Breast epithelium (tissue), 4 donors: ENCODE results near the gene ANO3. TPM values are rescaled to one million over a fixed set of nuclear protein-coding genes. Genes with fewer than 3 reads are reported as not detected.

Experiments used
- DNase-seq, 2 donors: peaks; one replicate each; pipeline ENCODE4 v3.0.0-alpha.2; 2019; ENCODE audit warnings: low spot score in 2 of 2
- H3K27ac ChIP-seq, 2 donors: fragments of 200-600 bp; sonication (generic) in 1 of 2; one replicate each; pipeline ENCODE4 v1.5.1; 2016 to 2019; ENCODE audit warnings: mild to moderate bottlenecking in 1 of 2
- H3K27me3 ChIP-seq, 2 donors: fragments of 200-600 bp; sonication (generic) in 1 of 2; one replicate each; pipeline versions ENCODE4 v1.5.1 to v1.6.0; 2017 to 2019; ENCODE audit warnings: control low read depth in 1 of 2, mild to moderate bottlenecking in 1 of 2
- H3K36me3 ChIP-seq: fragments of 200-600 bp; one replicate; pipeline ENCODE4 v1.5.1; 2019
- H3K4me1 ChIP-seq, 2 donors: fragments of 200-600 bp; sonication (generic); one replicate each; pipeline ENCODE4 v1.5.1; 2016 to 2019; ENCODE audit warnings: control low read depth in 1 of 2
- H3K4me3 ChIP-seq, 3 donors: fragments of 200-600 bp; sonication (generic); 1 replicate in 2 of 3; 2 replicates in 1 of 3; pipeline ENCODE4 v1.5.1; 2016 to 2019; ENCODE audit warnings: mild to moderate bottlenecking in 3 of 3, moderate library complexity in 2 of 3
- H3K9me3 ChIP-seq, 2 donors: fragments of 200-600 bp; sonication (generic) in 1 of 2; one replicate each; pipeline ENCODE4 v1.5.1; 2016 to 2019; ENCODE audit warnings: control low read depth in 1 of 2
- POLR2A ChIP-seq: fragments of 450-650 bp; IDR thresholded peaks from one replicate; pipeline ENCODE4 v1.6.1; 2016; ENCODE audit warnings: antibody characterized with exemption, mild to moderate bottlenecking, moderate library complexity
- POLR2AphosphoS5 ChIP-seq, 3 donors: sonication (generic); formaldehyde crosslinking; IDR thresholded peaks; one replicate each; pipeline ENCODE4 v1.6.1; 2017; ENCODE audit warnings: antibody characterized with exemption in 3 of 3
- intact Hi-C: fragments of 100-400 bp; cut with DNase I; formaldehyde crosslinking; loops from one replicate; pipeline ENCODE4 v1.15.1; 2023; ENCODE audit warnings: low total_unique reads
- total RNA-seq, 3 donors: library from RNA; depleted of rRNA; stranded (reverse); fragments of >200 nt; gene quantifications; one replicate each; pipeline ENCODE4 v1.1.0, GENCODE V29; 2016
- TF ChIP-seq, protein P1 (sequence below), 3 donors: fragments of 450-650 bp; IDR thresholded peaks; one replicate each; pipeline ENCODE4 v1.5.1; 2016 to 2017; ENCODE audit warnings: antibody characterized with exemption in 3 of 3, mild to moderate bottlenecking in 3 of 3, moderate library complexity in 3 of 3

ANO3 gene
- total RNA-seq, 3 donors from 2014 or later = 0.29 to 9.0 (median 0.66) TPM

DNA sequence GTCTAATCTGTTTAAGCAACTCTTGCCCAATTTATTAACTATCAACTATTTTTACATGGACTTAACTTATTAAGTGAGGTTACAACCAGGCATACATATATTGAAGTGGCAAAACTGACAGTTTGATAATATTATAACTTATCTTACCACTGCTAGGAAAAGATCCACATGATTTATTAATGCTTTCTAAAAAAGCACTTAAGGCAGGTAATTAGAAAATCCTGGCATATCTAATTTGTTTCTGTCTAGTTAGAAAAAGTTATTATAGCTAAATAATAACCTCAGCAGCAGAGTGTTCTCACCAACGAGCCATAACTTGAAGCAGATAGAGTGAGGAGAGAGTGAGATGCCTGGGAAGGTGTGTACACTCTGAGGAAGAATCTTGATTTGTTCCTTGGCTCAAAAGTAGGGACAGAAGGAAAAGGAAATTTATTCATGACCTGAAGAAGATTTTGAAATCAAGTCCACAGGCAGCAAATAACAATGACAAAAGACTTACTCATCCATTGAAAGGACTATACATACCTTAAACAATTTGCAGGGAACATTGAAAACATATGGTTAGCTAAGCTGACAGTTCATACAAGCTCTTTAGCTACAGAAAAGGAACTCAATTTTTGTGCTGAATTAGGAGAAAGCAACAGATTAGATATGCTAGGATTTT, 247.2 kb downstream of the ANO3 start:
- TF ChIP-seq, protein P1, sequence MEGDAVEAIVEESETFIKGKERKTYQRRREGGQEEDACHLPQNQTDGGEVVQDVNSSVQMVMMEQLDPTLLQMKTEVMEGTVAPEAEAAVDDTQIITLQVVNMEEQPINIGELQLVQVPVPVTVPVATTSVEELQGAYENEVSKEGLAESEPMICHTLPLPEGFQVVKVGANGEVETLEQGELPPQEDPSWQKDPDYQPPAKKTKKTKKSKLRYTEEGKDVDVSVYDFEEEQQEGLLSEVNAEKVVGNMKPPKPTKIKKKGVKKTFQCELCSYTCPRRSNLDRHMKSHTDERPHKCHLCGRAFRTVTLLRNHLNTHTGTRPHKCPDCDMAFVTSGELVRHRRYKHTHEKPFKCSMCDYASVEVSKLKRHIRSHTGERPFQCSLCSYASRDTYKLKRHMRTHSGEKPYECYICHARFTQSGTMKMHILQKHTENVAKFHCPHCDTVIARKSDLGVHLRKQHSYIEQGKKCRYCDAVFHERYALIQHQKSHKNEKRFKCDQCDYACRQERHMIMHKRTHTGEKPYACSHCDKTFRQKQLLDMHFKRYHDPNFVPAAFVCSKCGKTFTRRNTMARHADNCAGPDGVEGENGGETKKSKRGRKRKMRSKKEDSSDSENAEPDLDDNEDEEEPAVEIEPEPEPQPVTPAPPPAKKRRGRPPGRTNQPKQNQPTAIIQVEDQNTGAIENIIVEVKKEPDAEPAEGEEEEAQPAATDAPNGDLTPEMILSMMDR (IDR thresholded peaks at IDR 0.05) = no peak
- TF ChIP-seq POLR2A = no peak
- Histone ChIP-seq H3K36me3 (no peaks in the 10 kb centered on the region), H3K9me3 (no peaks in the 10 kb centered on the region), H3K27ac (peak overlapping the region; percentile 62 to 64), H3K27me3 (no peaks in the 10 kb centered on the region), H3K4me1 (no peaks in the 10 kb centered on the region), H3K4me3 (no peak overlapping the region)
- DNase-seq = no peak
- intact Hi-C loops = no loop called here

DNA sequence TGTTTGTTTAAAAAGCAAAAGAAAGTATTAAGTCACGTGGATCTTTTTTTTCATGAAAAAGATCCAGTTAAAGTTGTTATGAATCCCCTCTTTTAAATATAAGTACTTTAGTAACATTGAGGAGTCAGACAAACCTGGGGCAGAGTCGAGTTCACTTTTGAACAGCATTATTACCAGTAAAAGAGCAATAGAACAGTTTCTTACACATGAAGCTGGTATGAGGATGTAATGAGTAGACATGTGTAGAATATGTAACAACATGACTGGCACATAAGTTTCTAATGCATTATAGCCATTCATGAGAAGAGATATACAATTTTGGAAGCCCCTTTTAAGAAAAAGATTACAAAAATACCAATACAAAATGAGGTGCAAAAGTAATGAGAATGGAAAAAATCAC, 247.8 kb downstream of the ANO3 start:
- H3K27ac ChIP-seq = peak overlapping the region in 1 of 2 donors; percentile 64
- H3K36me3 ChIP-seq = no peaks in the 10 kb centered on the region
- intact Hi-C loops = no loop called here
- H3K4me3 ChIP-seq = no peak overlapping the region
- H3K27me3 ChIP-seq = no peaks in the 10 kb centered on the region
- TF ChIP-seq POLR2AphosphoS5 (IDR thresholded peaks at IDR 0.05) = no peak
- TF ChIP-seq POLR2A = no peak
- TF ChIP-seq, protein P1 (IDR thresholded peaks at IDR 0.05) = no peak
- H3K4me1 ChIP-seq = no peaks in the 10 kb centered on the region
- no peaks in the 10 kb centered on the region for H3K9me3 ChIP-seq
- no peak for DNase-seq

DNA sequence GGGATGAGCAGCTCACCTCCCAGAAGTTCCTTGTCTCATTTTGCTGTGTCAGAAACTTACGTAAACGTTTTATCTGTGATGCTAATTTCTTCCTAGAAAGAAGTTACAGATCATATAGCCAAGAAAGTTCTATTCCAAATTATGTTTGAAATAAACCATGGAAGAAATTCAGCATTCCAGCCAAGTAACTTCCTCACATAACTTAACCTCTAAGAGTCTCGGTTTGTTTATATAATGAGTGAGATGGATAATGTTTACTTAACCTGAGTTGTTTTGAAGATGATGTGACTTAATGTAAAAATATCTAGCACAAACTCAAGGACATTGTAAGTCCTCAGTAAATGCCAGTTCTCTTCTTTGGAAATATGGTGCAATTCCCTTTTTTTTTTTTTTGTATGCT, 249.0 kb downstream of the ANO3 start:
- H3K9me3 ChIP-seq = no peaks in the 10 kb centered on the region
- intact Hi-C loops = no loop called here

DNA sequence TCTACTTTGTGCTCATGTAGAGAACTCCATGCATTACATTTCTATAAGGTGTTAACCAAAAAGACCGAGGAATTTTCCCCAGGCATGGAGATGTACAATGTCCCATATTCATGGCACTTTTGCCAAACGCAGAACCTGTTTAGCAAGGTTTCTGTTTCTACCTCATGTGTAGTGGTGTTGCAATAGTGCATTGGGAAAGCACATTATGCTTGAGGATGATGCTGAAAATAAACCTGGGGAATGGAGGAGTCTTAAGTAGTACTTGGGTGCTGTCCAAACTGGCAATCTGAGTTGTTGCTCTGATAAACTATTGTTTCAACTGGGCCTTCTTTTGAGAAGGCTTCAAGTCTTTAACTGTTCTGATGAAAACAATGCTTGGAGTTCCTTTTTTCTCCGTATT, 251.6 kb downstream of the ANO3 start:
- H3K27ac ChIP-seq = peak overlapping the region; percentile 64 to 69
- H3K36me3 ChIP-seq = no peaks in the 10 kb centered on the region
- no peaks in the 10 kb centered on the region for H3K4me1 ChIP-seq
- no peaks in the 10 kb centered on the region for H3K9me3 ChIP-seq
- no peak overlapping the region for H3K4me3 ChIP-seq
- intact Hi-C loops = no loop called here
- TF ChIP-seq, protein P1 (IDR thresholded peaks at IDR 0.05) = no peak
- TF ChIP-seq POLR2AphosphoS5 (IDR thresholded peaks at IDR 0.05) = peak in 2 of 3 donors; percentile 47 to 88
- DNase-seq = peak in 1 of 2 donors; percentile 81
- no peaks in the 10 kb centered on the region for H3K27me3 ChIP-seq

More for the DNA sequence above, 249.0 kb downstream of the ANO3 start:
- TF ChIP-seq POLR2A = no peak
- TF ChIP-seq POLR2AphosphoS5 (IDR thresholded peaks at IDR 0.05) = no peak
- TF ChIP-seq, protein P1 (IDR thresholded peaks at IDR 0.05) = no peak
- no peaks in the 10 kb centered on the region for H3K36me3 ChIP-seq
- no peak overlapping the region for H3K27ac ChIP-seq
- DNase-seq = no peak
- H3K4me3 ChIP-seq = no peak overlapping the region
- H3K27me3 ChIP-seq = no peaks in the 10 kb centered on the region
- H3K4me1 ChIP-seq = no peaks in the 10 kb centered on the region

DNA sequence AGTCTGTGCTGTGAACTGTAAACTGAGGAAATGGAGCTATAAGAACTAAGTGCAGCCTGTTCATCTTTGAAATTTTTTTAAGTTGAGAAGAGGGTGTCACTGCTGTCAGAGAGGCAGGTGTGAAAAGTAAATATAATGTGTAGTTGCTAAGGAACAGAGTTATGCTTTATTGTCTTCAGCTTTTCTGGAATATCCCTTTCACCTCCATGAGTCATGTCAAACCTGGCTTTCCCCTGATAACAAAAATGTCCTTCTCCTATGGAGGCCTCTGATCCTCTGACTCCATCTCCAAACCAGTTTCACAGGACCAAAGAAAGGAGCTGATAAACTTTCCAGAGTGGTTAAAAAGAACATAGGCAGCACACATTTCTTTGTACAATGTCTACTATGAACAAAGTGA, 252.9 kb downstream of the ANO3 start:
- TF ChIP-seq POLR2AphosphoS5 (IDR thresholded peaks at IDR 0.05) (no peak), POLR2A (no peak)
- Histone ChIP-seq H3K4me1 (no peaks in the 10 kb centered on the region), H3K27me3 (no peaks in the 10 kb centered on the region), H3K27ac (peak overlapping the region; percentile 50 to 69), H3K9me3 (no peaks in the 10 kb centered on the region), H3K36me3 (no peaks in the 10 kb centered on the region), H3K4me3 (no peak overlapping the region)
- no peak for DNase-seq
- intact Hi-C loops = no loop called here
